ENCODE results near the gene FHOD3.

GRCh38 chr18:36348331-36348730, 50.8 kb downstream of the FHOD3 start:
- TF ChIP-seq TAF1 (conservative IDR thresholded peaks at IDR 0.05): no peak
- TF ChIP-seq ATF3 (IDR thresholded peaks at IDR 0.05): no peak
- TF ChIP-seq, protein P1, sequence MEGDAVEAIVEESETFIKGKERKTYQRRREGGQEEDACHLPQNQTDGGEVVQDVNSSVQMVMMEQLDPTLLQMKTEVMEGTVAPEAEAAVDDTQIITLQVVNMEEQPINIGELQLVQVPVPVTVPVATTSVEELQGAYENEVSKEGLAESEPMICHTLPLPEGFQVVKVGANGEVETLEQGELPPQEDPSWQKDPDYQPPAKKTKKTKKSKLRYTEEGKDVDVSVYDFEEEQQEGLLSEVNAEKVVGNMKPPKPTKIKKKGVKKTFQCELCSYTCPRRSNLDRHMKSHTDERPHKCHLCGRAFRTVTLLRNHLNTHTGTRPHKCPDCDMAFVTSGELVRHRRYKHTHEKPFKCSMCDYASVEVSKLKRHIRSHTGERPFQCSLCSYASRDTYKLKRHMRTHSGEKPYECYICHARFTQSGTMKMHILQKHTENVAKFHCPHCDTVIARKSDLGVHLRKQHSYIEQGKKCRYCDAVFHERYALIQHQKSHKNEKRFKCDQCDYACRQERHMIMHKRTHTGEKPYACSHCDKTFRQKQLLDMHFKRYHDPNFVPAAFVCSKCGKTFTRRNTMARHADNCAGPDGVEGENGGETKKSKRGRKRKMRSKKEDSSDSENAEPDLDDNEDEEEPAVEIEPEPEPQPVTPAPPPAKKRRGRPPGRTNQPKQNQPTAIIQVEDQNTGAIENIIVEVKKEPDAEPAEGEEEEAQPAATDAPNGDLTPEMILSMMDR (IDR thresholded peaks at IDR 0.05; ENCODE audit: low read depth, low read length, missing input control): no peak
- TF ChIP-seq MAX (IDR thresholded peaks at IDR 0.05): no peak
- no peak for TF ChIP-seq RXRA (IDR thresholded peaks at IDR 0.05)
- TF ChIP-seq YY1 (IDR thresholded peaks at IDR 0.05): no peak
- no peak for TF ChIP-seq REST (IDR thresholded peaks at IDR 0.05)
- TF ChIP-seq JUND (IDR thresholded peaks at IDR 0.05): no peak
- no peak for TF ChIP-seq SP1 (IDR thresholded peaks at IDR 0.05)
- no peak for TF ChIP-seq RAD21 (IDR thresholded peaks at IDR 0.05)
- TF ChIP-seq GABPA (IDR thresholded peaks at IDR 0.05 in 1 of 2, conservative IDR thresholded peaks at IDR 0.05 in 1 of 2): no peak
- TF ChIP-seq, protein P2, sequence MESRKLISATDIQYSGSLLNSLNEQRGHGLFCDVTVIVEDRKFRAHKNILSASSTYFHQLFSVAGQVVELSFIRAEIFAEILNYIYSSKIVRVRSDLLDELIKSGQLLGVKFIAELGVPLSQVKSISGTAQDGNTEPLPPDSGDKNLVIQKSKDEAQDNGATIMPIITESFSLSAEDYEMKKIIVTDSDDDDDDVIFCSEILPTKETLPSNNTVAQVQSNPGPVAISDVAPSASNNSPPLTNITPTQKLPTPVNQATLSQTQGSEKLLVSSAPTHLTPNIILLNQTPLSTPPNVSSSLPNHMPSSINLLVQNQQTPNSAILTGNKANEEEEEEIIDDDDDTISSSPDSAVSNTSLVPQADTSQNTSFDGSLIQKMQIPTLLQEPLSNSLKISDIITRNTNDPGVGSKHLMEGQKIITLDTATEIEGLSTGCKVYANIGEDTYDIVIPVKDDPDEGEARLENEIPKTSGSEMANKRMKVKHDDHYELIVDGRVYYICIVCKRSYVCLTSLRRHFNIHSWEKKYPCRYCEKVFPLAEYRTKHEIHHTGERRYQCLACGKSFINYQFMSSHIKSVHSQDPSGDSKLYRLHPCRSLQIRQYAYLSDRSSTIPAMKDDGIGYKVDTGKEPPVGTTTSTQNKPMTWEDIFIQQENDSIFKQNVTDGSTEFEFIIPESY (IDR thresholded peaks at IDR 0.05): no peak
- no peak for TF ChIP-seq EGR1 (IDR thresholded peaks at IDR 0.05; ENCODE audit: low read depth in 2 of 2)
